SU-DHL-6 (cell line): ENCODE measurements around the gene AHI1.

ENCODE experiments used
- H2AFZ ChIP-seq: fragments of 200-600 bp; sonication (generic); 2 replicates; pipeline ENCODE4 v1.6.1; 2014; ENCODE audit warnings: low read depth, mild to moderate bottlenecking, moderate library complexity, mixed read lengths, antibody characterized with exemption, low read length; ENCODE audit not compliant: severe bottlenecking
- H3F3A ChIP-seq: fragments of 200-600 bp; shearing (Covaris generic); 2 replicates; pipeline ENCODE4 v1.6.0; 2016; ENCODE audit warnings: antibody characterized with exemption, mild to moderate bottlenecking; ENCODE audit not compliant: insufficient read depth
- H3K27ac ChIP-seq: fragments of 200-600 bp; sonication (generic); 2 replicates; pipeline ENCODE4 v1.5.1; 2016; ENCODE audit warnings: low read depth, mild to moderate bottlenecking, low read length, moderate library complexity, mixed read lengths
- H3K27me3 ChIP-seq: fragments of 200-600 bp; sonication (generic), shearing (Covaris generic); 2 replicates; pipeline ENCODE4 v1.6.0; 2014; ENCODE audit warnings: mild to moderate bottlenecking, low read length
- H3K36me3 ChIP-seq: fragments of 200-600 bp; sonication (generic); 2 replicates; pipeline ENCODE4 v1.6.1; 2014; ENCODE audit warnings: mild to moderate bottlenecking, low read length, mixed read lengths
- H3K4me2 ChIP-seq: fragments of 300-600, 200-600 bp; shearing (Covaris generic), sonication (generic); 2 replicates; pipeline ENCODE4 v1.6.0; 2014; ENCODE audit warnings: low read length, low read depth, mild to moderate bottlenecking; ENCODE audit not compliant: poor library complexity, severe bottlenecking
- H3K4me3 ChIP-seq: fragments of 200-600 bp; sonication (generic); 2 replicates; pipeline ENCODE4 v1.5.1; 2014; ENCODE audit warnings: antibody characterized with exemption, low read length, mild to moderate bottlenecking, mixed read lengths; ENCODE audit not compliant: insufficient read depth, poor library complexity, severe bottlenecking
- H3K79me2 ChIP-seq: fragments of 200-600 bp; sonication (generic); 2 replicates; pipeline ENCODE4 v1.6.1; 2014; ENCODE audit warnings: mild to moderate bottlenecking, low read length, moderate library complexity; ENCODE audit not compliant: insufficient read depth
- H3K9ac ChIP-seq: fragments of 200-600 bp; sonication (generic); 2 replicates; pipeline ENCODE4 v1.7.0; 2014; ENCODE audit warnings: mild to moderate bottlenecking, low read length
- H3K9me2 ChIP-seq: fragments of 200-600 bp; sonication (generic); replicated peaks from 2 replicates; pipeline ENCODE4 v1.6.1; 2014; ENCODE audit warnings: low read length; ENCODE audit not compliant: insufficient read depth
- H3K9me3 ChIP-seq: fragments of 200-600 bp; sonication (generic); 2 replicates; pipeline ENCODE4 v1.6.1; 2014; ENCODE audit warnings: low read length, mixed read lengths; ENCODE audit not compliant: insufficient read depth
- H4K20me1 ChIP-seq: fragments of 200-600 bp; sonication (generic); 2 replicates; pipeline ENCODE4 v1.6.1; 2014; ENCODE audit warnings: low read depth, mild to moderate bottlenecking, antibody characterized with exemption, low read length, moderate library complexity, mixed read lengths
- CTCF ChIP-seq: fragments of 200-600 bp; sonication (generic); IDR thresholded peaks from one replicate; pipeline ENCODE4 v1.5.1; 2017; ENCODE audit warnings: antibody characterized with exemption, mild to moderate bottlenecking, low read length, moderate library complexity; ENCODE audit not compliant: insufficient read depth, poor library complexity, severe bottlenecking
- EZH2phosphoT487 ChIP-seq: fragments of 200-600 bp; sonication (generic), shearing (Covaris generic); conservative IDR thresholded peaks from 2 replicates; pipeline ENCODE4 v1.6.1; 2018; ENCODE audit warnings: mild to moderate bottlenecking, antibody characterized with exemption, low read length, moderate library complexity, mixed read lengths

AHI1 gene

GRCh38 chr6:135281227-135281626 lies 216.3 kb downstream of the AHI1 start:
- no peak overlapping the region for H3K4me2 ChIP-seq
- H3K27ac ChIP-seq, result no peak overlapping the region

GRCh38 chr6:135280375-135281136 lies 217.0 kb downstream of the AHI1 start:
- Histone ChIP-seq H3K9ac (no peak overlapping the region), H3K27me3 (no peaks in the 10 kb centered on the region), H3K4me2 (no peak overlapping the region), H3K79me2 (no peaks in the 10 kb centered on the region), H4K20me1 (no peaks in the 10 kb centered on the region), H3K9me3 (no peaks in the 10 kb centered on the region), H3F3A (no peaks in the 10 kb centered on the region), H3K9me2 (no peaks in the 10 kb centered on the region), H2AFZ (no peak overlapping the region), H3K36me3 (no peaks in the 10 kb centered on the region), H3K4me3 (no peak overlapping the region), H3K27ac (no peak overlapping the region)
- TF ChIP-seq CTCF, result no peak
- no peak for TF ChIP-seq EZH2phosphoT487

More at GRCh38 chr6:135281227-135281626, 216.3 kb downstream of the AHI1 start:
- no peaks in the 10 kb centered on the region for H3K36me3 ChIP-seq
- no peaks in the 10 kb centered on the region for H3K79me2 ChIP-seq
- H3K27me3 ChIP-seq, result no peaks in the 10 kb centered on the region
- no peak overlapping the region for H3K4me3 ChIP-seq
- H4K20me1 ChIP-seq, result no peaks in the 10 kb centered on the region
- no peak overlapping the region for H2AFZ ChIP-seq
- no peak overlapping the region for H3K9ac ChIP-seq
- TF ChIP-seq EZH2phosphoT487 (no peak), CTCF (no peak)
- no peaks in the 10 kb centered on the region for H3K9me3 ChIP-seq
- no peaks in the 10 kb centered on the region for H3F3A ChIP-seq
- H3K9me2 ChIP-seq, result no peaks in the 10 kb centered on the region

- no peaks in the 10 kb centered on the region for H3K79me2 ChIP-seq
- H3K4me3 ChIP-seq, result no peak overlapping the region
- no peaks in the 10 kb centered on the region for H3K27me3 ChIP-seq
- H3F3A ChIP-seq, result no peaks in the 10 kb centered on the region
- H4K20me1 ChIP-seq, result no peaks in the 10 kb centered on the region
- H3K9me3 ChIP-seq, result no peaks in the 10 kb centered on the region
- H3K4me2 ChIP-seq, result no peak overlapping the region
- H2AFZ ChIP-seq, result no peak overlapping the region
- no peaks in the 10 kb centered on the region for H3K9me2 ChIP-seq
- TF ChIP-seq CTCF (no peak), EZH2phosphoT487 (no peak)
- no peak overlapping the region for H3K9ac ChIP-seq
- H3K36me3 ChIP-seq, result no peaks in the 10 kb centered on the region
- no peak overlapping the region for H3K27ac ChIP-seq
Observed at GRCh38 chr6:135277422-135277821, 220.1 kb downstream of the AHI1 start.
